Measurements from ENCODE around the gene DNAJC22. TPM values are rescaled to one million over a fixed set of nuclear protein-coding genes. Genes with fewer than 3 reads are reported as not detected.
"Not testable (repeated sequence)": the region's sequence is repeated elsewhere in the genome, so short reads cannot be mapped to it uniquely, and the experiment has no call there.

DNAJC22 gene
- total RNA-seq, 1 donor = 1.1 TPM

DNA sequence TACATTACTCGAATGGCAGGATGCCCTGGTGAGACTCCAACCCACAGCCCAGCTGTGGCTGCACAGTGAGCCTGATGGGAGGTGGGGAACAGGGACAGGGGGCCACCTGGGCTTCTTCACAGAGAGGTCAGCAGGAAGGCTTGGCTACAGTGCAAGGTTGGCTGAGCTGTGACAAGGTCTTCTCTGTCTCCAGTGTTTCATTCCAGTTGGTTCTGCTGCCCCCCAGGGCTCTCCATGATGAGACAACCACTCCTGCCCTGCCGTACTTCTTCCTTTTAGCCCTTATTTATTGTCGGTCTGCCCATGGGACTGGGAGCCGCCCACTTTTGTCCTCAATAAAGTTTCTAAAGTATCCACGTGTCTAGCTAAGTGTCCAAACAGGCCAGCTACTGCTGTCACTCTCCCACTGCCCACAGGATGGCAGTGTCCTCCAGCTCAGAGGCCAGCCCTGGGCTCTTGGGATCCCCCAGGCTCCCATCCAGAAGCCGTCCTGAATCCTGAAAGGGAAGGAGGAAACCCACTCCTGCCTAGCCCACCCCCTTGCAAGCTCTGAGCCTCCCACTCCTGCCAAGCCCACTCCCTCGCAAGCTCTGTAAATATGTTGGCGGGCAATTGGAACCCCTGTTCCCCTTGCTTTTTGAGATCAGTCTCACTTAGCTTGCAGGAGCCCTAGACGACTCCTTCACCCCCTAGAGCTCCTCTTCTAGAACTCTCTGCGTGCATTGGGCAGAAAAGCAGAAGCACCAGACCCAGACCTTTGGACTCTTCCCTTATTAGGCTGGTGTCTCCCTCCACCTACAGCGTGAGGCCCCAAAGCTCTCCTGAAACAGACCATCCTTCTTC is 15.1 kb upstream of the DNAJC22 start:
- H2AFZ ChIP-seq (ENCODE audit: low read length) = peak overlapping the region; percentile 84

DNA sequence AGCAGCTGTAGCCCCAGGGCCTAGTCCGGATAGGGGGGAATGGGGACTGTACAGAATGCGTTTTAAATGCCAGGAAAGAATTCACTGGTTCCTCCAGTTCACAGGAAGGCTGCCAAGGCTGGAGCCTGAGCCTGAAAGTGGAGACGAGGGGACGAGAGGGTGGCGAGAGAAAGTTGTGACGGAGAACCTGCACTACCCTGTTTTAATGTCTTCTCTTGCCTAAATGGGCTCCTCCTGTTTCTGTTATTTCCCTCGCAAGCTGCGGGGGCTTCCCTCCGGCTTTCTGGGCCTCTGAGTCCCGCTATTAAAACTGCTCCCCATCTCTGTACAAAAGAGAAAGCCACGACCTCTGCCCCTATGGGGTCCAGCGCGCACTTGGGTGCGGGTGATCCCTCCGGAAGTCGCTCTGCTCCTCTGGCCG is 14.2 kb upstream of the DNAJC22 start:
- Histone ChIP-seq H3K79me2 (ENCODE audit: insufficient read depth, low read length) (no peaks in the 10 kb centered on the region), H3K4me3 (ENCODE audit: insufficient read depth, low read length) (no peak overlapping the region), H3K27ac (ENCODE audit: low read depth, low read length) (no peak overlapping the region), H2AFZ (ENCODE audit: low read length) (no peak overlapping the region), H3K4me1 (ENCODE audit: insufficient read depth, low read length) (peaks cover 3% of the 10 kb centered on the region), H3K9me3 (ENCODE audit: low read depth, low read length) (no peaks in the 10 kb centered on the region), H3K4me2 (ENCODE audit: insufficient read depth, low read length) (no peak overlapping the region), H3K36me3 (ENCODE audit: insufficient read depth, low read length) (peaks cover 10% of the 10 kb centered on the region), H4K20me1 (ENCODE audit: insufficient read depth, low read length) (no peaks in the 10 kb centered on the region), H3K27me3 (ENCODE audit: insufficient read depth, low read length) (peaks cover 20% of the 10 kb centered on the region)
- TF ChIP-seq, protein P1, sequence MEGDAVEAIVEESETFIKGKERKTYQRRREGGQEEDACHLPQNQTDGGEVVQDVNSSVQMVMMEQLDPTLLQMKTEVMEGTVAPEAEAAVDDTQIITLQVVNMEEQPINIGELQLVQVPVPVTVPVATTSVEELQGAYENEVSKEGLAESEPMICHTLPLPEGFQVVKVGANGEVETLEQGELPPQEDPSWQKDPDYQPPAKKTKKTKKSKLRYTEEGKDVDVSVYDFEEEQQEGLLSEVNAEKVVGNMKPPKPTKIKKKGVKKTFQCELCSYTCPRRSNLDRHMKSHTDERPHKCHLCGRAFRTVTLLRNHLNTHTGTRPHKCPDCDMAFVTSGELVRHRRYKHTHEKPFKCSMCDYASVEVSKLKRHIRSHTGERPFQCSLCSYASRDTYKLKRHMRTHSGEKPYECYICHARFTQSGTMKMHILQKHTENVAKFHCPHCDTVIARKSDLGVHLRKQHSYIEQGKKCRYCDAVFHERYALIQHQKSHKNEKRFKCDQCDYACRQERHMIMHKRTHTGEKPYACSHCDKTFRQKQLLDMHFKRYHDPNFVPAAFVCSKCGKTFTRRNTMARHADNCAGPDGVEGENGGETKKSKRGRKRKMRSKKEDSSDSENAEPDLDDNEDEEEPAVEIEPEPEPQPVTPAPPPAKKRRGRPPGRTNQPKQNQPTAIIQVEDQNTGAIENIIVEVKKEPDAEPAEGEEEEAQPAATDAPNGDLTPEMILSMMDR (IDR thresholded peaks at IDR 0.05; ENCODE audit: extremely low read depth, low read depth, low read length) = no peak
- no peak for DNase-seq (ENCODE audit: insufficient read length, low spot score, missing footprints)

More for the DNA sequence above, 15.1 kb upstream of the DNAJC22 start:
- H3K79me2 ChIP-seq (ENCODE audit: insufficient read depth, low read length) = no peaks in the 10 kb centered on the region
- H4K20me1 ChIP-seq (ENCODE audit: insufficient read depth, low read length) = no peaks in the 10 kb centered on the region
- TF ChIP-seq, protein P1 (IDR thresholded peaks at IDR 0.05; ENCODE audit: extremely low read depth, low read depth, low read length) = peak; percentile 96
- H3K9me3 ChIP-seq (ENCODE audit: low read depth, low read length) = no peaks in the 10 kb centered on the region
- H3K4me1 ChIP-seq (ENCODE audit: insufficient read depth, low read length) = no peaks in the 10 kb centered on the region
- H3K27me3 ChIP-seq (ENCODE audit: insufficient read depth, low read length) = peaks cover 13% of the 10 kb centered on the region
- no peak overlapping the region for H3K4me3 ChIP-seq (ENCODE audit: insufficient read depth, low read length)
- peak; percentile 99 for DNase-seq (ENCODE audit: insufficient read length, low spot score, missing footprints)
- no peak overlapping the region for H3K27ac ChIP-seq (ENCODE audit: low read depth, low read length)
- H3K36me3 ChIP-seq (ENCODE audit: insufficient read depth, low read length) = peaks cover 10% of the 10 kb centered on the region
- no peak overlapping the region for H3K4me2 ChIP-seq (ENCODE audit: insufficient read depth, low read length)

DNA sequence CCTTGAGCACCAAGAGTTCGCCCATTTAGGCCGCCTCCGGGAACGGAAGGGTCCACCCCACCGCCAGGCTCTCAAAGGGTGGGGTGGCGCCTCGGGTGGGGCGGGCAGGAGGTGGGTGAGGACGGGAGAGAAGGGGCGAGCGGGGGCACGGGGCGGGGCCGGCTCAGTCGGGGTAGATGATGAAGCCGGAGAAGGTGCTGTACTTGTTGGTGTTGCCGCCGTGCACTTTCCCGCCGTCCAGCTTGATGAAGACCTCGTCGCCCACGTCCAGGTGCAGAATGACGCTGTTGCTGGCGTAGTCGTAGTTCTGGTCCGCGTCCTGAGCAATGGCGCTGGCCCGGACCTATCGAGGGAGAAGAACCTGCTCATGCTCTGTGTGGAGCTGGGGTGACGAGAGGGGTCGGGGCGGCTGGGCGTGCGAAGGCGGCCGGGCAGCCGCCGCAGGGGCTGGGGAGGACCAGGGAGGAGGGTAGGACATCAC is 13.8 kb upstream of the DNAJC22 start:
- Histone ChIP-seq H3K4me3 (ENCODE audit: insufficient read depth, low read length) (no peak overlapping the region), H3K27ac (ENCODE audit: low read depth, low read length) (no peak overlapping the region), H3K9me3 (ENCODE audit: low read depth, low read length) (no peaks in the 10 kb centered on the region), H3K27me3 (ENCODE audit: insufficient read depth, low read length) (peaks cover 24% of the 10 kb centered on the region), H3K4me2 (ENCODE audit: insufficient read depth, low read length) (no peak overlapping the region), H4K20me1 (ENCODE audit: insufficient read depth, low read length) (no peaks in the 10 kb centered on the region), H2AFZ (ENCODE audit: low read length) (no peak overlapping the region), H3K4me1 (ENCODE audit: insufficient read depth, low read length) (peaks cover 3% of the 10 kb centered on the region), H3K79me2 (ENCODE audit: insufficient read depth, low read length) (no peaks in the 10 kb centered on the region), H3K36me3 (ENCODE audit: insufficient read depth, low read length) (peaks cover 10% of the 10 kb centered on the region)
- TF ChIP-seq, protein P1 (IDR thresholded peaks at IDR 0.05; ENCODE audit: extremely low read depth, low read depth, low read length) = no peak
- peak; percentile 70 for DNase-seq (ENCODE audit: insufficient read length, low spot score, missing footprints)

DNA sequence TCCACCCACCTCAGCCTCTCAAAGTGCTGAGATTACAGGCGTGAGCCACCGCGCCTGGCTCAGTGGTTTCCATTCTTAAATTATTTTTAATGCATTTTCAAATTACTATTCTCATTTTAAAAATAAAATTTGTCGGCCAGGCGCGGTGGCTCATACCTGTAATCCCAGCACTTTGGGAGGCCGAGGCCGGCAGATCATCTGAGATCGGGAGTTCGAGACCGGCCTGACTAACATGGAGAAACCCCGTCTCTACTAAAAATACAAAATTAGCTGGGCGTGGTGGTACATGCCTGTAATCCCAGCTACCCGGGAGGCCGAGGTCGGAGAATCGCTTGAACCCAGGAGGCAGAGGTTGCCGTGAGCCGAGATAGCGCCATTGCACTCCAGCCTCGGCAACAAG is 12.9 kb upstream of the DNAJC22 start:
- H2AFZ ChIP-seq (ENCODE audit: low read length); DNase-seq (ENCODE audit: insufficient read length, low spot score, missing footprints); H3K4me3 ChIP-seq (ENCODE audit: insufficient read depth, low read length); H3K79me2 ChIP-seq (ENCODE audit: insufficient read depth, low read length); H3K36me3 ChIP-seq (ENCODE audit: insufficient read depth, low read length); H3K4me2 ChIP-seq (ENCODE audit: insufficient read depth, low read length); H3K27ac ChIP-seq (ENCODE audit: low read depth, low read length); H3K9me3 ChIP-seq (ENCODE audit: low read depth, low read length); H4K20me1 ChIP-seq (ENCODE audit: insufficient read depth, low read length); H3K4me1 ChIP-seq (ENCODE audit: insufficient read depth, low read length): not testable (repeated sequence)
- H3K27me3 ChIP-seq (ENCODE audit: insufficient read depth, low read length) = peaks cover 29% of the 10 kb centered on the region

Measured in osteoblast (primary cell).